ENCODE data around the gene PLK5.

PLK5 gene

DNA sequence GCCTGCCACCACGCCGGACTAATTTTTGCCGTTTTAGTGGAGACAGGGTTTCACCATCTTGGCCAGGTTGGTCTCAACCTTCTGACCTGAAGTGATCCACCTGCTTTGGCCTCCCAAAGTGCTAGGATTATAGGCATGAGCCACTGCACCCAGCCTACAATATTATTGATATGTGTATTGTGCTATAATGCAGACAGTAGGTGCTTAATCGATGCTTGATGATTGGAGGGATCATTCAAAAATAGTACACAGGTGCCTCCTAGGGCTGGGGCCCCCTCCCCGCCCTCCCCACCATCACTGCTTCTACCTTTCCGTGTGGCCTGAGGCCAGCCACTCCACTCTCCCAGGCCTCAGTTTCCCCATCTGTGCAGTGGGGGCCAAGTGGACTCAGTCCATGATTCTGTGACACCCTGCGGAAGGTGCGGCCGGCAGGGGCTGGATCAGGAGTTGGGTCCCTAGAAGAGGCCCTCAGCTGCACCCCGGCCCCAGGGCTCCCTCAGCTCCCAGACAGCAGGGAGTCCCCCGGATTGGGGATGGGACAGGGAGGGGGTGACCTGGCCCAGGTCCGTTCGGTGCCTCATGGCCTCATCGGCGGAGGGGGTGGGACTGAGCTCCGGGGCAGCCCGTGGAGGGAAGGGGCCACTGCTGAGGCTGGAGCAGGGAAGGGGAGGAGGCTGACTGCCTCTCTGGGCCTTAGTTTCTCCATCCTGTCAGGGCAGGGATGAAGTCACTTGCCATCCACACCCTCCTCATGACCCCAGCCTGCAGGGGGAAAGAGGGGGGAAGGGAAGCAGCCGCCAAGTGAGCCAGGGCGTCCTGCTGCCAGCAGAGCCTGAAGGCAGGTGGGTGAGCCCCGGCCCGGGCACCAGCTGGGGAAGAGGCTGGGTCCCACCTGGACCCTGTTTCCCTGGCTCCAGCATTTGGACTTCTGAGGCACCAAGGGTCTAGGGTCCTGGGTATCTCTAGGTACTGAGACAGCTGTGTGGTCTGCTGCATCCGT lies 12.3 kb upstream of the PLK5 start:
- DNase-seq (ENCODE audit: extremely low read depth, low read depth): no peak
- no peak for TF ChIP-seq CTCF (IDR thresholded peaks at IDR 0.05; ENCODE audit: low read depth, low read length, missing control alignments)
- no peak overlapping the region for H3K4me3 ChIP-seq (replicated peaks; ENCODE audit: low read depth, low read length)

DNA sequence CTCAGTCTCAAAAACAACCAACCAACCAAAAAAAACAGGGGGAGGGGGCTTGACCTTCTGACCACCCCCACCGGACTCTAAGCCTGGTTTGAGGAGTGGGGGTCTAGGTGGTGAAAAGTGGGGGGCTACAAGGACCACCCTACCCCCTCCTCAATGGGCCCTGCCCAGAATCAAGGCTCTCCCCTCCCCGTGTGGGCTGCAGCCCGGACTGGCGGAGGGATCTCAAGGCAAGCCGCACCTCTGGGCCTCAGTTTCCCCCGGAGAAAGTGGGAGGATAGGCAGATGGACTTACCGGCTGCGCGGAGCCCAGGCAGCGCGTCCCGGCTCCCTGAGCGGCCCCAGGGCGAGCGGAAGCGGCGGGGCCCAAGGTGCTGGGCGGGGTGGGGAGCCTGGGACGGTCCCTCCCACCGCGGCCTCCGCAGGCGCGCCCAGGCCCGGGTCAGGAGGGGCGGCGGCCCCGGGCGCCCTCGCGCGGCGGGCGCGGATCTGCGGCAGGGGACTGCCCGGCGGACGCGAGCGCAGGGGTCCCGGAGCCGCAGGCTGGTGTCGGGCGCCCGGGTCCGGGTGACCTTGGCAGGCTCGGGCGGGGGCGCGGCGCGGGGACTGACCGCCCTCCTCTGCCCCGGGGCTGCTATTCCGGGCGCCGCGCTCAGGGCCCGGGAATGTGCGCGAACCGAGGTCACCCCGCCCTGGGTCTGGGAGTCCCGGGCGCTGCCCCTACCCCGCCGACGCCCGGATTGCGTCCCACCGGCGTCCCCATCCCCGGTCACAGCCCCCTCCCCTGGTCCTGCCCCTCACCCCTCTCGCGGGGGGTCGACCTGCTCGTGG lies 11.0 kb upstream of the PLK5 start, which contains the start of gene ADAMTSL5:
Gene ADAMTSL5, minus strand, starts transcription at position 349 of the 828 bp plus-strand sequence. CDS start 2,076 bp downstream, outside the sequence.
- H3K4me3 ChIP-seq (replicated peaks; ENCODE audit: low read depth, low read length): peak within 1 kb of the TSS; percentile 45
- DNase-seq (ENCODE audit: extremely low read depth, low read depth): no peak

DNA sequence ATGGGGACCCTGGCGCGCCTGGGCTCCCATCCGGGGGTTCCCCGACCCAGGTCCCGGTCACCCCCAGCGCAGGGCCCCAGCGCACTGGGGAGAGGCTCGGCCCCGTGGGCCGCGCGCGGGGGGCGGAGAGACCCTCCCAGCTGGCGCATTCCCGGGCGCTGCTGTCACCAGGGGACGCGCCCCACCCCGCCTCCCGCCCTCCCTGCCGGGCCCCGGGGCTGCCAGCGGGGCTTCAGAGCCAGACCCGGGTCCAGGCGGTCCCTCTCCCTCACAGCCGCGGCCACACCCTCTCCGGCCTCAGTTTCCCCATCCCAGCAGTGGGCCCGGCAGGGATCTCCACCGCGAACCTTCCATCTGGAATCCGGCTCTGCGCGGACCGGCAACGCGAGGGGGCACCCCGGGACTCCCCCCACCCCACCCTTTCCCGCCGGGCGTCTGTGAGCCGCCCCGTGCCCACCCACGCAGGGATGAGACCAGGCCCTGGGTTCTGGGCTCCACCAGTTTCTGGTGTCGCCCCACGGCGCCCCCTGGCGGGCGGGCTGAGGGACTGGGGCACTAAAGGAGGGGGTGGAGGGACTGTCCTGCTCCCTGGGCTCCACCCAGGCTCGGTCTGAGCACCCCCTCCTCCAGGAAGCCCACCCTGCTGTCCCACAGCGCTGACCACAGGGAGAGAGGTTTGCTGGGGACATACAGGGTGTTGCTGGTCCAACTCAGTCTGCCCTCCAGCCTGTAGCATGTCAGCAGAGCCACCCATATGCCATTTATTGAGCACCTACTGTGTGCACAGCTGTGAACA lies 10.2 kb upstream of the PLK5 start:
- DNase-seq (ENCODE audit: extremely low read depth, low read depth): no peak
- peak overlapping the region; percentile 45 for H3K4me3 ChIP-seq (replicated peaks; ENCODE audit: low read depth, low read length)
- peak; percentile 77 for TF ChIP-seq CTCF (IDR thresholded peaks at IDR 0.05; ENCODE audit: low read depth, low read length, missing control alignments)

More for the DNA sequence above, 11.0 kb upstream of the PLK5 start, which contains the start of gene ADAMTSL5:
- TF ChIP-seq CTCF (IDR thresholded peaks at IDR 0.05; ENCODE audit: low read depth, low read length, missing control alignments): no peak

DNA sequence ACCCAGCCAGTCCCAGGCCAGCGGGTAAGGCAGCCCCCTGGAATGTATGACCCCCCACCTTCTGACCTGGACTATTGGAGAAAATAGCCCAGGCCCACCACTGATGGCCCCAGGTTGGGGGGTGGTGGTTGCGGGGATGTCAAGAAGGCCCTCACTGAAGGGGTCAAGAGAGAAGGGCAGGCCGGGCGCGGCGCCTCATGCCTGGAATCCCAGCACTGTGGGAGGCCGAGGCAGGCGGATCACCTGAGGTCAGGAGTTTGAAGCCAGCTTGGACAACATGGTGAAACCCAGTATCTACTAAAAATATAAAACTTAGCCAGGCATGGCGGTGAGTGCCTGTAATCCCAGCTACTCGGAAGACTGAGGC lies 9.6 kb upstream of the PLK5 start:
- DNase-seq (ENCODE audit: extremely low read depth, low read depth): no peak
- H3K4me3 ChIP-seq (replicated peaks; ENCODE audit: low read depth, low read length): no peak overlapping the region
- TF ChIP-seq CTCF (IDR thresholded peaks at IDR 0.05; ENCODE audit: low read depth, low read length, missing control alignments): no peak

- DNase-seq (ENCODE audit: extremely low read depth, low read depth): no peak
- no peak for TF ChIP-seq CTCF (IDR thresholded peaks at IDR 0.05; ENCODE audit: low read depth, low read length, missing control alignments)
- H3K4me3 ChIP-seq (replicated peaks; ENCODE audit: low read depth, low read length): no peak overlapping the region
Observed at GRCh38 chr19:1514986-1515721, 8.7 kb upstream of the PLK5 start.
